A549 (cell line): ENCODE results near the gene PRSS1.

Source experiments
- CEBPB ChIP-seq, 2 experiments: fragments of >200 bp in 1 of 2; sonication (Bioruptor Twin) in 1 of 2; formaldehyde crosslinking in 1 of 2; IDR thresholded peaks; 2 replicates each; pipeline ENCODE4 v1.6.1; 2012 to 2016
- NR3C1 ChIP-seq: fragments of >200 bp; sonication (Bioruptor Twin); formaldehyde crosslinking; IDR thresholded peaks from 3 replicates; pipeline ENCODE4 v1.6.1; 2017
- RCOR1 ChIP-seq: fragments of 150-350 bp; IDR thresholded peaks from 2 replicates; pipeline ENCODE4 v1.6.1; 2014; ENCODE audit warnings: antibody characterized with exemption, low read length, low read depth
- TF ChIP-seq, protein P1 (sequence below): fragments of >200 bp; sonication (Bioruptor Twin); formaldehyde crosslinking; IDR thresholded peaks from 3 replicates; pipeline ENCODE4 v1.5.1; 2016
- TF ChIP-seq, protein P2 (sequence below): fragments of 200-600 bp; sonication (generic); IDR thresholded peaks from 2 replicates; pipeline ENCODE4 v1.6.1; 2016; ENCODE audit warnings: antibody characterized with exemption, mild to moderate bottlenecking, moderate library complexity

DNA sequence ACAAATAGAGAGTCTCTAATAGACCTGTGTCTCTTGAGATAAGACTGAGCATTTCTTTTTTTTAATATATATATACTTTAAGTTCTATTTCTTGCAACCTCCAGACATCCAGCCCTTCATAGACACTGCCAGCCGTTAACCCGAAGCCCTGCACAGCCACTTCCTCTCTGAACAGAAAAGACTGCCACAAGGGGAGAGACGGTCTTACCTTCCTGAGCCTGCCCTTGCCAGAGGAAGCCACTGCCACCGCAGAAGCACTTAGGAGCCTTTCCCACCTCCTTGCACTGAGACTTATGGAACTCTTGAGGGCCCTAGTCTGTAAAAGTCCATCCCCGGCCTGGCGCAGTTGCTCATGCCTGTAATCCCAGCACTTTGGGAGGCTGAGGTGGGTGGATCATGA lies 31.8 kb upstream of the PRSS1 start:
- TF ChIP-seq RCOR1: no peak
- TF ChIP-seq, protein P1, sequence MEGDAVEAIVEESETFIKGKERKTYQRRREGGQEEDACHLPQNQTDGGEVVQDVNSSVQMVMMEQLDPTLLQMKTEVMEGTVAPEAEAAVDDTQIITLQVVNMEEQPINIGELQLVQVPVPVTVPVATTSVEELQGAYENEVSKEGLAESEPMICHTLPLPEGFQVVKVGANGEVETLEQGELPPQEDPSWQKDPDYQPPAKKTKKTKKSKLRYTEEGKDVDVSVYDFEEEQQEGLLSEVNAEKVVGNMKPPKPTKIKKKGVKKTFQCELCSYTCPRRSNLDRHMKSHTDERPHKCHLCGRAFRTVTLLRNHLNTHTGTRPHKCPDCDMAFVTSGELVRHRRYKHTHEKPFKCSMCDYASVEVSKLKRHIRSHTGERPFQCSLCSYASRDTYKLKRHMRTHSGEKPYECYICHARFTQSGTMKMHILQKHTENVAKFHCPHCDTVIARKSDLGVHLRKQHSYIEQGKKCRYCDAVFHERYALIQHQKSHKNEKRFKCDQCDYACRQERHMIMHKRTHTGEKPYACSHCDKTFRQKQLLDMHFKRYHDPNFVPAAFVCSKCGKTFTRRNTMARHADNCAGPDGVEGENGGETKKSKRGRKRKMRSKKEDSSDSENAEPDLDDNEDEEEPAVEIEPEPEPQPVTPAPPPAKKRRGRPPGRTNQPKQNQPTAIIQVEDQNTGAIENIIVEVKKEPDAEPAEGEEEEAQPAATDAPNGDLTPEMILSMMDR: no peak
- TF ChIP-seq CEBPB (IDR thresholded peaks at IDR 0.05): no peak
- TF ChIP-seq, protein P2, sequence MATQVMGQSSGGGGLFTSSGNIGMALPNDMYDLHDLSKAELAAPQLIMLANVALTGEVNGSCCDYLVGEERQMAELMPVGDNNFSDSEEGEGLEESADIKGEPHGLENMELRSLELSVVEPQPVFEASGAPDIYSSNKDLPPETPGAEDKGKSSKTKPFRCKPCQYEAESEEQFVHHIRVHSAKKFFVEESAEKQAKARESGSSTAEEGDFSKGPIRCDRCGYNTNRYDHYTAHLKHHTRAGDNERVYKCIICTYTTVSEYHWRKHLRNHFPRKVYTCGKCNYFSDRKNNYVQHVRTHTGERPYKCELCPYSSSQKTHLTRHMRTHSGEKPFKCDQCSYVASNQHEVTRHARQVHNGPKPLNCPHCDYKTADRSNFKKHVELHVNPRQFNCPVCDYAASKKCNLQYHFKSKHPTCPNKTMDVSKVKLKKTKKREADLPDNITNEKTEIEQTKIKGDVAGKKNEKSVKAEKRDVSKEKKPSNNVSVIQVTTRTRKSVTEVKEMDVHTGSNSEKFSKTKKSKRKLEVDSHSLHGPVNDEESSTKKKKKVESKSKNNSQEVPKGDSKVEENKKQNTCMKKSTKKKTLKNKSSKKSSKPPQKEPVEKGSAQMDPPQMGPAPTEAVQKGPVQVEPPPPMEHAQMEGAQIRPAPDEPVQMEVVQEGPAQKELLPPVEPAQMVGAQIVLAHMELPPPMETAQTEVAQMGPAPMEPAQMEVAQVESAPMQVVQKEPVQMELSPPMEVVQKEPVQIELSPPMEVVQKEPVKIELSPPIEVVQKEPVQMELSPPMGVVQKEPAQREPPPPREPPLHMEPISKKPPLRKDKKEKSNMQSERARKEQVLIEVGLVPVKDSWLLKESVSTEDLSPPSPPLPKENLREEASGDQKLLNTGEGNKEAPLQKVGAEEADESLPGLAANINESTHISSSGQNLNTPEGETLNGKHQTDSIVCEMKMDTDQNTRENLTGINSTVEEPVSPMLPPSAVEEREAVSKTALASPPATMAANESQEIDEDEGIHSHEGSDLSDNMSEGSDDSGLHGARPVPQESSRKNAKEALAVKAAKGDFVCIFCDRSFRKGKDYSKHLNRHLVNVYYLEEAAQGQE: no peak
- no peak for TF ChIP-seq NR3C1
